ENCODE results near the gene SDK1.

The SDK1 gene

DNA sequence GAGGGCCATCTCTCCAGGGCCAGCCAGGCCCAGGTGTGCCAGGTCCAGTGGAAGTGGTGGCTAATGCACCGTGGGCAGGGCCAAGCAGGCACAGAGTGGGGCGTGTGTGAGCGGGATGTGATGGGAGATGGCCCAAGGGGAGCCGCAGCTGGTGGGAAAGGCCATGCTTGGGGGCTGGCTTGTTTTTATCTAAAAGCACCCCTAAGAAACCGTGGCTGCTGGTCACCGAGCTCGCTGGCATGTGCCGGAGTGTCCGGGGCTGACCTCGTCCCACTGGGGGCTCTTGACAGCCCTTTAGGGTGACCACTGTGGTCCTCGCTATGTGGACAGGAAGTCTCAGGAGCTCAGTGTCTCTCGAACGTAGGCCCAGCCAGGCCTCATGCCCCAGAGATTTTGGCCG is 798.6 kb downstream of the SDK1 start:
- TF ChIP-seq SUZ12 (IDR thresholded peaks at IDR 0.05) (no peak), NFRKB (IDR thresholded peaks at IDR 0.05) (no peak), TARDBP (IDR thresholded peaks at IDR 0.05) (no peak), ZNF384 (IDR thresholded peaks at IDR 0.05) (no peak), ELF4 (IDR thresholded peaks at IDR 0.05) (no peak), ARNT (IDR thresholded peaks at IDR 0.05) (no peak), SP1 (IDR thresholded peaks at IDR 0.05) (no peak)
- POLR2A ChIA-PET, result no interaction called here
- no peak for DNase-seq (ENCODE audit: extremely low spot score)
- CTCF ChIA-PET, result no interaction called here

GRCh38 chr7:4100148-4100547 is 799.1 kb downstream of the SDK1 start:
- CTCF ChIA-PET, result no interaction called here

GRCh38 chr7:4100691-4101090 is 799.6 kb downstream of the SDK1 start:
- no peak for TF ChIP-seq L3MBTL2 (conservative IDR thresholded peaks at IDR 0.05)
- no peak for TF ChIP-seq NFRKB (IDR thresholded peaks at IDR 0.05)
- TF ChIP-seq ZNF384 (IDR thresholded peaks at IDR 0.05), result no peak
- no peak for TF ChIP-seq FOXA1 (IDR thresholded peaks at IDR 0.05)
- ChIA-PET POLR2A (no interaction called here), CTCF (no interaction called here)
- no peak for DNase-seq (ENCODE audit: extremely low spot score)

More at GRCh38 chr7:4100148-4100547, 799.1 kb downstream of the SDK1 start:
- no peak for TF ChIP-seq FOXA1 (IDR thresholded peaks at IDR 0.05)
- TF ChIP-seq FOXK2 (IDR thresholded peaks at IDR 0.05), result no peak
- no peak for TF ChIP-seq ARNT (IDR thresholded peaks at IDR 0.05)
- POLR2A ChIA-PET, result no interaction called here
- DNase-seq (ENCODE audit: extremely low spot score), result no peak

DNA sequence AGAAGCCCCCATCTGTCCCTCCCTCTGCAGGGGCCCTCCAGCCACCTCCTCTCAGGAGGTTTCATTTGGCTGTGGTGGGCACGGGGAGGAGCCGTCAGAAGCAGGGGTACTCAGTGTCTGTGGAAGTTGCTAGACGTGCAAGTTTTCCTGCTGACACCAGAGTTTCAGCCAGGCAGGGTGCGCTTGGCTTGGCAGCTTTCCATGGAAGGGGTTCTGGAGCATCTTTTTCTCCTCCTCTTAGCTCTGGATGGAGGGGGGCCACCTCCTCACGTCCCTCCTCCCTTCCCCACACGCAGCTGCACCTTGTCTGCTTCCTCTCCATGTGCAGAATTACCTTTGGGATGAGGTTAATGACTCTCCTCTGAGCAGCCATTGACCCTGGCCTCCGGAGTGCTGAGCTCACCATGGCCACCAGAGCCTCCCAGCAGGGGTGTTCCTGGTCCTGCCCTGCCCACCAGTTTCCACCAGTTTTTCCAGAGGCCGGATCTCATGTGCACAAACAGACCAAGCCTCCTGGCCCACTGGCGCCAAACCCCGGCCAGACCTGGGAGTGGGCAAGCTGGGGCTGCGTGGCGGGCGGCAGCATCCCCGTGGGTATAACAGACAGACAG is 801.3 kb downstream of the SDK1 start:
- ChIA-PET CTCF (interaction anchor here (1.1 to 1.8 kb wide), 2 partner anchors 7 to 10 kb away, joined by 3 to 7 read pairs; no protein-coding TSS in a partner anchor), POLR2A (no interaction called here)
- DNase-seq (ENCODE audit: extremely low spot score), result no peak
- no peak for TF ChIP-seq LEF1 (IDR thresholded peaks at IDR 0.05; ENCODE audit: borderline replicate concordance)
- TF ChIP-seq CTBP1 (IDR thresholded peaks at IDR 0.05; ENCODE audit: borderline replicate concordance), result no peak
- no peak for TF ChIP-seq ARNT (IDR thresholded peaks at IDR 0.05)
- TF ChIP-seq NFRKB (IDR thresholded peaks at IDR 0.05), result no peak
- no peak for TF ChIP-seq SP1 (IDR thresholded peaks at IDR 0.05)
- TF ChIP-seq HDGF (IDR thresholded peaks at IDR 0.05; ENCODE audit: borderline replicate concordance), result no peak
- TF ChIP-seq L3MBTL2 (conservative IDR thresholded peaks at IDR 0.05), result no peak
- no peak for TF ChIP-seq TARDBP (IDR thresholded peaks at IDR 0.05)
- no peak for TF ChIP-seq BHLHE40 (IDR thresholded peaks at IDR 0.05; ENCODE audit: borderline replicate concordance)

GRCh38 chr7:4103352-4104091 is 802.5 kb downstream of the SDK1 start:
- POLR2A ChIA-PET, result no interaction called here
- CTCF ChIA-PET, result interaction anchor here (0.6 to 1.8 kb wide), 5 partner anchors 9 to 825 kb away, joined by 3 to 8 read pairs (median 3); no protein-coding TSS in a partner anchor
- peak; percentile 22 for DNase-seq (ENCODE audit: extremely low spot score)
- no peak for TF ChIP-seq TARDBP (IDR thresholded peaks at IDR 0.05)
- TF ChIP-seq BHLHE40 (IDR thresholded peaks at IDR 0.05; ENCODE audit: borderline replicate concordance), result no peak
- TF ChIP-seq CTBP1 (IDR thresholded peaks at IDR 0.05; ENCODE audit: borderline replicate concordance), result no peak
- no peak for TF ChIP-seq ELF4 (IDR thresholded peaks at IDR 0.05)
- TF ChIP-seq, protein P1, sequence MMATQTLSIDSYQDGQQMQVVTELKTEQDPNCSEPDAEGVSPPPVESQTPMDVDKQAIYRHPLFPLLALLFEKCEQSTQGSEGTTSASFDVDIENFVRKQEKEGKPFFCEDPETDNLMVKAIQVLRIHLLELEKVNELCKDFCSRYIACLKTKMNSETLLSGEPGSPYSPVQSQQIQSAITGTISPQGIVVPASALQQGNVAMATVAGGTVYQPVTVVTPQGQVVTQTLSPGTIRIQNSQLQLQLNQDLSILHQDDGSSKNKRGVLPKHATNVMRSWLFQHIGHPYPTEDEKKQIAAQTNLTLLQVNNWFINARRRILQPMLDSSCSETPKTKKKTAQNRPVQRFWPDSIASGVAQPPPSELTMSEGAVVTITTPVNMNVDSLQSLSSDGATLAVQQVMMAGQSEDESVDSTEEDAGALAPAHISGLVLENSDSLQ (IDR thresholded peaks at IDR 0.05), result no peak
- no peak for TF ChIP-seq ZNF384 (IDR thresholded peaks at IDR 0.05)

GRCh38 chr7:4107839-4108238 is 806.8 kb downstream of the SDK1 start:
- ChIA-PET POLR2A (no interaction called here), CTCF (no interaction called here)
- TF ChIP-seq NFRKB (IDR thresholded peaks at IDR 0.05), result no peak
- no peak for TF ChIP-seq LEF1 (IDR thresholded peaks at IDR 0.05; ENCODE audit: borderline replicate concordance)
- TF ChIP-seq ELF4 (IDR thresholded peaks at IDR 0.05), result no peak
- TF ChIP-seq BHLHE40 (IDR thresholded peaks at IDR 0.05; ENCODE audit: borderline replicate concordance), result no peak
- no peak for TF ChIP-seq HDGF (IDR thresholded peaks at IDR 0.05; ENCODE audit: borderline replicate concordance)
- TF ChIP-seq L3MBTL2 (conservative IDR thresholded peaks at IDR 0.05), result no peak
- no peak for TF ChIP-seq FOXK2 (IDR thresholded peaks at IDR 0.05)
- TF ChIP-seq TARDBP (IDR thresholded peaks at IDR 0.05), result no peak
- TF ChIP-seq SP1 (IDR thresholded peaks at IDR 0.05), result no peak
- TF ChIP-seq FOXA1 (IDR thresholded peaks at IDR 0.05), result no peak
- TF ChIP-seq FOXM1 (IDR thresholded peaks at IDR 0.05; ENCODE audit: borderline replicate concordance), result no peak
- TF ChIP-seq CTBP1 (IDR thresholded peaks at IDR 0.05; ENCODE audit: borderline replicate concordance), result no peak
- TF ChIP-seq ARNT (IDR thresholded peaks at IDR 0.05), result no peak
- TF ChIP-seq, protein P1 (IDR thresholded peaks at IDR 0.05), result no peak
- TF ChIP-seq SUZ12 (IDR thresholded peaks at IDR 0.05), result no peak
- TF ChIP-seq ZNF384 (IDR thresholded peaks at IDR 0.05), result no peak
- DNase-seq (ENCODE audit: extremely low spot score), result no peak

GRCh38 chr7:4108951-4109350 is 807.9 kb downstream of the SDK1 start:
- TF ChIP-seq NFRKB (IDR thresholded peaks at IDR 0.05) (no peak), HDGF (IDR thresholded peaks at IDR 0.05; ENCODE audit: borderline replicate concordance) (no peak), ELF4 (IDR thresholded peaks at IDR 0.05) (no peak), CTBP1 (IDR thresholded peaks at IDR 0.05; ENCODE audit: borderline replicate concordance) (no peak), FOXM1 (IDR thresholded peaks at IDR 0.05; ENCODE audit: borderline replicate concordance) (no peak), SP1 (IDR thresholded peaks at IDR 0.05) (no peak), L3MBTL2 (conservative IDR thresholded peaks at IDR 0.05) (no peak), ARNT (IDR thresholded peaks at IDR 0.05) (no peak), FOXK2 (IDR thresholded peaks at IDR 0.05) (no peak), FOXA1 (IDR thresholded peaks at IDR 0.05) (no peak), LEF1 (IDR thresholded peaks at IDR 0.05; ENCODE audit: borderline replicate concordance) (no peak), BHLHE40 (IDR thresholded peaks at IDR 0.05; ENCODE audit: borderline replicate concordance) (no peak), ZNF384 (IDR thresholded peaks at IDR 0.05) (no peak), SUZ12 (IDR thresholded peaks at IDR 0.05) (no peak), TARDBP (IDR thresholded peaks at IDR 0.05) (no peak)
- TF ChIP-seq, protein P1 (IDR thresholded peaks at IDR 0.05), result no peak
- ChIA-PET POLR2A (no interaction called here), CTCF (interaction anchor here (0.6 kb wide), 1 partner anchor 511 kb away, joined by 3 read pairs; no protein-coding TSS in a partner anchor)
- DNase-seq (ENCODE audit: extremely low spot score), result no peak
